Stimulated activated CD4-positive, alpha-beta T cell treated with anti-CD3 and anti-CD28 coated beads, TNF-alpha, amount 100 ng/mL, for 24 hours (primary cell): ENCODE data around the gene EDDM13.
"Not testable (repeated sequence)": the region's sequence is repeated elsewhere in the genome, so short reads cannot be mapped to it uniquely, and the experiment has no call there.

Source experiments
- DNase-seq, 3 experiments: peaks; one replicate each; pipeline ENCODE4 v3.0.0-alpha.2; 2020; ENCODE audit warnings: low read depth in 3 of 3

Gene EDDM13, protein sequence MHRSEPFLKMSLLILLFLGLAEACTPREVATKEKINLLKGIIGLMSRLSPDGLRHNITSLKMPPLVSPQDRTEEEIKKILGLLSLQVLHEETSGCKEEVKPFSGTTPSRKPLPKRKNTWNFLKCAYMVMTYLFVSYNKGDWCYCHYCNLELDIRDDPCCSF

DNA sequence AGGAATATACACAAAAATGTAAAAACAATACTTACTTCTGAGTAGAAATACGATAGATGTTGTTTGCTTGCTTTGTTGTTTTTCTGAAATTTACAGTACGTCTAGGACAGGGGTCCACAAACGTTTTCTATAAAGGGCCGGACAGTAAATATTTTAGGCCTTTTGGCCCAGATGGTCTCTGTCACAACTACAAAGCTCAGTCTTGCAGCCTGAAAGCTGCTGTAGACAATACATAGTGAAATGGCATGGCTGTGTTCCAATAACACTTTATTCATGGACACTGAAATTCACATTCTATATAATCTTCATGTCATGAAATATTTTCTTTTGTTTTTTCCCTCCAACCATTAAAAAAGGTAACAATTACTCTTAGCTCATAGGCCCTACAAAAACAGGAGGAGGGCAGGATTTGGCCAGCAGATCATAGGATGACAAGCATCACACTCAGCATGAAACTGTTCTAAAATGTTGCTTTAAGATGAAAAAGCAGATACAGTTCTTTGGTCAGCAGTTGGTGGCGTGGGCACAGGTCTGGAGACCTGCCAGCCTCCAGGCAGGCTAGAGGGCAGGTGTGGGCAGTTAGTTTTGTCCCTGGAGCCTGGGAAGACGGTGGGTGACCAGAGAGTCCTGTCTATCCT, at the start of gene EDDM13:
Gene EDDM13 (plus strand): TSS at position 588 of the 638 bp plus-strand sequence. CDS start 87 bp downstream, outside the sequence.
- no peak for DNase-seq

DNA sequence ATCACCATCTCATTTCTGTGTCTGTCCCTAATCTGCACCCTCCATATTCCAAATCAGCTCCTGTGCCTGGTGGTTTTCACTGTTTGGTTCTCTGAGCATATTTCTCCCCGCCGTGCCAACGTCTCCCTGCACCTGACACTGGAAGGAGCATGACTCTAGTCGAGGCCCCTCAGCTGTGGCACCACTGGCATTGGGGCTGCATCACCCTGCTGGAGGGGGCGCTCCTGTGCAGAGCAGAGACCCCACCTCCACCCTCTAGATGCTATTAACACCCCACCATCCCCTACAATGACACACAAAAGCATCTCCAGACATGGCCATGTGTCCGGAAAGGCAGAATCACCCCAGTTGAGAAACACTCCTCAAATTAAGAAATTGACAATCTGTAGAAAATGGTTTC, 49.6 kb upstream of the EDDM13 start:
- DNase-seq = no peak

DNA sequence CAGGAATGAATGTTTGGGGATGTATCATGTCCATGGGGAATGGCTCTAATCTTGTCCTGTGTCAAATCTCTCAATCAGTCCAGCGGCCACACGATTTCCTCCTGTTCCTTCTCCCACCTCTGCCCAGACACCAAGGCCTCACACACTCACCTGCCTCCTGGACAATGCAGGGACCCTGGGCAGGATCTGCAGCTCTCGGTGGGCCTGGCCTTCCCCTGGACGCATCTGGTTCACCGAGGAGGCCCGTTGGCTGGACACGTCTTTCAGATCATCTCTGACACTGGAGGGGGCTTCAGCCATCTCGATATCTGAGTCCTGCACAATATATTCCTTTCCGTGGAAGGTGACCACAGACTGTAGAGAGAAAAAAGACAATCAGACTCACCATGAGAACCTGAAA, 49.1 kb upstream of the EDDM13 start:
- DNase-seq = no peak

DNA sequence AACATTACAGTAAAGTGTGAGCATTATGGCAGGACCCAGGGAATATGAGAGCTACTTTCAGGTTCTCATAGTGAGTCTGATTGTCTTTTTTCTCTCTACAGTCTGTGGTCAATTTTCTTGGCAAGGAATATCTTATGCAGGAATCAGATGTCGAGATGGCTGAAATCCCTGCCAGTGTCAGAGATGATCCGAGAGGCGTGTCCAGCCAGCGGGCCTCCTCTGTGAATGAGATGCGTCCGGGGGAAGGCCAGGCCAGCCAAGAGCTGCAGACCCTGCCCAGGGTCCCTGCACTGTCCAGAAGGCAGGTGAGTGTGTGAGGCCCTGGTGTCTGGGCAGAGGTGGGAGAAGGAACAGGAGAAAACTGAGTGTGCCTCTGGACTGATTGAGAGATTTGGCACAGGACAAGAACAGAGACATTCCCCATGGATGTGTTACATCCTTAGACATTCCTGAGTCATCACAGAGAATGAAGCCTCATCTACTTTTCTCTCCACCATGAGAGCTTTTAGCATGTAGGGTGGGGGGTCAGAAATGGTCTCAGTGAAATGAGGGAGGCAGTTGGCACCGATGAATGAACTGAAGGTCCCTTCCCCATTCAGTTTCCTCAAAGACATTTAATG, 27.3 kb upstream of the EDDM13 start:
- no peak for DNase-seq

DNA sequence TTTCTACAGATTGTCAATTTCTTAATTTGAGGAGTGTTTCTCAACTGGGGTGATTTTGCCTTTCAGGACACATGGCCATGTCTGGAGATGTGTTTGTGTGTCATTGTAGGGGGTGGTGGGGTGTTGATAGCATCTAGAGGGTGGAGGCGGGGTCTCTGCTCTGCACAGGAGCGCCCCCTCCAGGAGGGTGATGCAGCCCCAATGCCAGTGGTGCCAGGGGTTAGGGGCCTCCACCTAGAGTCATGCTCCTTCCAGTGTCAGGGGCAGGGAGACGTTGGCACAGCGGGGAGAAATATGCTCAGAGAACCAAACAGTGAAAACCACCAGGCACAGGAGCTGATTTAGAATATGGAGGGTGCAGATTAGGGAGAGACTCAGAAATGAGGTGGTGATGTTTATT, 26.8 kb upstream of the EDDM13 start:
- DNase-seq = not testable (repeated sequence)

DNA sequence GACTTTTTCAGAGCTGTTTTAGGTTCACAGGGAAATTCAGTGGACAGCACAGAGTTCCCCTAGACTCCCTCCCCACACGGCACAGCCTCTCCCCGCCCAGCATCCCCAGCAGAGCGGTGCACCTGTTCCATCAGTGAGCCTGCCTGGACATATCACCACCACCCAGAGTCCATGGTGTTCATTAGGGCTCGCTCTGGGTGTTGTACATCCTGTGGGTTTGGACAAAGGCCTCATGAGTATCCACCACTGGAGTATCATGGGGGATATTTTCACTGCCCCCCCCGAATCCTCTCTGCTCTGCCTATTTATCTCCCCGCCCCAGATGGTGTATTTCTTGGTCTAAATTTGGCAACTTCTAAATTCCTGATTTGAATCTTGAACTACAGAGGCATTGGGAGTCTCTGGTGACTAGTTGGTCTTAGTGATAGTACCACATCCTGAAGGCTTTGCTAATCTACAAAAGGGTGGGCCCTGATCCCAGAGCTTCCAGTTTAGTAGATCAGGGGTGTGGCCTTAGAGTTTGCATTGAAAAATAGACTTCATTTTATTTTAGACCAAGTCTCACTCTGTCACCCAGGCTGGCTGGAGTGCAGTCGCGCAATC, 23.7 kb upstream of the EDDM13 start:
- DNase-seq = not testable (repeated sequence)

DNA sequence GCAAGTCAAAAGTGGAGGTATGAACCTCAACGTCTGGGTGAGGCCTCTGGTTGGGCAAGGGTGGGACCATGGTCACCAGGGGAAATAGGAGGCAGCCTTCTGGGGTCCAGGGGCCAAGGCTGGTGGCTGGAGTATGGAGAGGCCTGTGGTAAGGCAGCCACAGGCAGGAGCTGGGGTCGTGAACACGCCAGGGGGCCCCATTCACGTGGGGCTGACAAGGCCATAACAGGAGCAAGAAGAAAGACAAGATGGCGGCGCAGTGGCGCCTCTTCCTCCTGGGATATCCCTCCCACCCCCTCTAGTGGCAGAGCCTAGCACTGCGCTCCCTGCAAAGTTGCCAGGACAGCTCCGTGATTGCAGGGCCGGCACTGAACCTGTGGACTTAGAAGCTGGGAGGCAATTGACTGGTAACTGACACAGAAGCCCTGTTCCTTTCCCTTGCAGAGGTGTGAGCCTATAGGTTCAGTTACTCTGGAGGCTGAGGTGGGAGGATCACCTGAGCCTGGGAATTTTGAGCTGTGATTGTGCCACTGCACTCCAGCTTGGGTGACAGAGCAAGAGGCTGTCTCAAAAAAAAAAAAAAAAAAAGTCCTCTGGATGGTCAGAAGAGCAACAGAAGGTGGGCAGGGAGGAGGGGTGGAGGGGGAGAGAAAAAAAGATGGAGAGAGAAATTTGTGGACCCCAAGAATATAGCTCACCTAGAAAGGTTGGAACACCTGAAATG, 19.7 kb upstream of the EDDM13 start:
- DNase-seq = peak; percentile 38 to 79 (median 56)

DNA sequence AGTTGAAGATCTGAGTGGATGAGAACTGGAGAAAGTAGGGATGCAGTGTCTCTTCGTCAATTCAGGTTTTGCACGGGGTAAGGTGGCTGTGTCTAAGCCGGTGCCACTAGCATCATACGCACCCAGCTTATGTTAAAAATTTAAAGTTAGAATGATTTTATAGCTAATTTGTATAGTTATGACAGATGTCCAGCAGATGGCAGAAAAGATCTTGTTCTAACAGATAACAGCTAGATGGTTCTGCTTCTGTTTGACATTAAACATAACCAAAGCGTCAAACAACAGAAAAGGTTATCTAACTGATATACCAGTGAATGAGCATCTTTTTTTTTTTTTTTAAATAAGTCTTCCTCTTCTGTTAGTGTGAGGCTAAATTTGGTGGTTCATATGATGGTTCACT, 18.8 kb upstream of the EDDM13 start:
- no peak for DNase-seq

DNA sequence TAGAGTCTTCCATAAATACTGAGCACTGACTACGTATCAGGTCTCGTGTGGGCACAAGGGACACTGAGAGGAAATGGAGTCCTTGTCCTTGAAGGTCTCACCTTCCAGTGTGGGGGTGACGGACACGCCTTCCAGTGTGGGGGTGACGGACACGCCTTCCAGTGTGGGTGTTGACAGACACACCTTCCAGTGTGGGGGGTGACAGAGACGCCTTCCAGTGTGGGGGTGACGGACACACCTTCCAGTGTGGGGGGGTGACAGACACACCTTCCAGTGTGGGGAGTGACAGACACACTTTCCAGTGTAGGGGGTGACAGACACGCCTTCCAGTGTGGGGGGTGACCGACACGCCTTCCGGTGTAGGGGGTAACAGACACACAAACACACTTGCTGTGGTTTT, 14.3 kb upstream of the EDDM13 start:
- DNase-seq = no peak

DNA sequence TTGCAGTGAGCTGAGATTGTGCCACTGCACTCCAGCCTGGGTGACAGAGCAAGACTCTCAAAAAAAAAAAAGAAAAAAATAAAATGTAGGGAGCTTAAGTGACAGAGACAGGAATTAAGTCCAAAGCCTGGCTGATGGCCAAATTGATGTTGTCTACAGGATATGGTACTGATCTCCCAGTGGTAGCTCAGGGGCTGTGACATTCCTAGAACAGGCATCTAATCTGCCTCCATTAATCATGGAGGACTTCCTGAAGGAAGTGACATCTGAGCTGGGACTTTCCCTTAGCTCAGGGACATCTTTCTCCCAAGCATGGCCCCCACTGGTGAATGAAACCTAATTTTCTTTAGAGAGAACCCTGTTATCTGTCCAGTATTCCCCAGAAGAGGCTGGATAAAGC, 11.4 kb upstream of the EDDM13 start:
- DNase-seq = no peak

DNA sequence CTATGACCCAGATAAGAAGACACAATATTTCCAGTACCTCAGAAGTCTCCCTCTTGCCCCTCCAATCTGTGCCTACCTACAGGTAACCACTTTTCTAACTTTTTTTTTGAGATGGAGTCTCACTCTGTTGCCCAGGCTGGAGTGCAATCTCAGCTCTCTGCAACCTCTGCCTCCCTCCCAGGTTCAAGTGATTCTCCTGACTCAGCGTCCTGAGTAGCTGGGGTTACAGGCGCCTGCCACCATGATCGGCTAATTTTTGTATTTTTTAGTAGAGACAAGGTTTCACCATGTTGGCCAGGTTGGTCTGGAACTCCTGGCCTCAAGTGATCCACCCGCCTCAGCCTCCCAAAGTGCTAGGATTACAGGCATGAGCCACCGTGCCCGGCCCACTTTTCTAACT, 10.6 kb upstream of the EDDM13 start:
- DNase-seq = not testable (repeated sequence)

DNA sequence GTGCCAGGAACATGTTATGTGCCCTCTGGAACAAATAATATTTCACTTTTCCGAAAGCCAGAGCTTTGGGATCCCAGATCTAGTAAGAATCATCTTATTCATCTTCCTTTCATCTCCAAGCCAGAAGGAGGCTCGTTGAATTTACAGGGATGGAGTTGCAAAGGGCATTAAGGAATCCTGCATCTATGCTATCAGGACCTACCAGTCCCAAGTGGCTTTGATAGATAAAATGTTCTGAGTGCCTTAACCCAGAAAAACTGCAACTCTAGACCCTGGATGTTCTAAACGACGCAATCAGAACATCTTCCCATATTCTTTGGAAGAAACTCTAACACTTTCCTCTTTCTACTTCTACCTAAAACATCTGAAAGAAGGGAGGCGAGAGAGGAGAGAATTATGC, 9.2 kb upstream of the EDDM13 start:
- no peak for DNase-seq

DNA sequence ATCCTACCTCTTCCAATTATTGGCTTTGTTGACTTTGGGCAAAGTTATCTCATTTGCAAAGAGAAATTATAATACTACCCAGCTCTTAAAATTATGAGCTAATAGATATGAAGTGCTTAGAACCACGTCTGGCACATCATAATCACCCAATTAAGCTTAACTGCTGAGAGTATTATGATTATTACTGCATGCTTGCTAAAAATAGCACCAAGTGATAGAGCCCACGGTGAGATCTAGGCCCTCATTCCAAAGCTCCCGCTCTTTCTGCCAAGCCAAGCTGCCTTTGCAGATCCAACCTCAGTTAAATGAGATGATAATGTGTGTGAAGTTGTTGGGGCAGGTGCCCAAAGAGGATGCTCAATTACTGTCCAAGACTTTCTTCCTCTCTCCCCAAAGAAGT, 6.5 kb upstream of the EDDM13 start:
- DNase-seq = no peak

DNA sequence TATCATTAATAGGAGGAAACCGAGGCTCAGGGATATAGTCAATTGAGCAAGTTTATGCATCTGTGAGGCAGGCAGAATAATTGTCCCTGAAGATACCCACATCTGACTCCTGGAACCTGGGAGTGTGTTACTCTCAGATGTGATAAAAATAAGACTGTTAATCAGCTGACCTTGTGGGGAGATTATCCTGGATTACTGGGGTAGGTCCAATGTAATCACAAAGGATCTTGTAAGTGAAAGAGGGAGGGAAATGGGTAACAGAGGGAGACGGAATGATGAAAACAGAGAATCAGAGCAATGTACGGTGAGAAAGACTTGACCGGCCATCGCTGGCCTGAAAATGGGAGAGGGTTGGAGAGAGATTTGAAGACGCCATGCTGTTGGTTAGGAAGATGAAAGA, 3.2 kb upstream of the EDDM13 start:
- no peak for DNase-seq

DNA sequence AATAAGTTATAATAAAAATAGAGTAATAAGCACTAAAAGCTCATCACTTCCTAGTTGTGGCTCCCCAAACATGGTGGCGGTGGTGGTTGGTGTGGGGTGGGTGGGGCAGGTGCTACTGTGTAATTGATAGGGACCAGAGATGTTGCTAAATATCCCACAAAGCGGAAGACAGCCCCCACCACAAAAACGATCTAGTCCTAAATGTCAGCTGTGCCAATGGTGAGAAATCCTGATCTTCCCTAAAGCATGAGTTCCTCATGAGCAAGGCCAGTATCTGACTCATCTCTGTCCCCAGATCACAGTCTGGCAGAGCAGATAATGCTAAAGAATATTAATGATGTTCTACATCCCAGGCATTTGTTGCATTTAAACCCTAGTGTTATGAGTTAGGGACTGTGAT, 1.9 kb upstream of the EDDM13 start:
- DNase-seq = no peak

DNA sequence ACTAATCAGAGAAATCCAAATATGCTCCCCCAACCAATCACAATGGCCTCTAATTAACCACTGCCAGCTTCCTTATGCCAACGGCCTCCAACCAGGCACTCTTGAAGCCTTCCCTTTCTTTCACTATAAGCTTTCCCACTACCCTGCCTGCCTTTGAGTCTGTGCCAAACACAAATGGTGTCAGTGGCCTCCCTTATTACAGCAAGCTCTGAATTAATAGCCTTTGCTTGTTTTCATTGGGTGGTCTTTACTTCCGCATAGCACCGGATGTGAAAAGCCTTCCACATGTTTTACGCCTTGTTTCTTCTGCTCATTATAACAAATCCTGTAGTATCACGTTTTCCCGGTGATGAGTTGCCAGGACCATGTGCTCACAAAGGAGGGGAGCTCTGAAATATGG, 1.4 kb upstream of the EDDM13 start:
- DNase-seq = no peak

DNA sequence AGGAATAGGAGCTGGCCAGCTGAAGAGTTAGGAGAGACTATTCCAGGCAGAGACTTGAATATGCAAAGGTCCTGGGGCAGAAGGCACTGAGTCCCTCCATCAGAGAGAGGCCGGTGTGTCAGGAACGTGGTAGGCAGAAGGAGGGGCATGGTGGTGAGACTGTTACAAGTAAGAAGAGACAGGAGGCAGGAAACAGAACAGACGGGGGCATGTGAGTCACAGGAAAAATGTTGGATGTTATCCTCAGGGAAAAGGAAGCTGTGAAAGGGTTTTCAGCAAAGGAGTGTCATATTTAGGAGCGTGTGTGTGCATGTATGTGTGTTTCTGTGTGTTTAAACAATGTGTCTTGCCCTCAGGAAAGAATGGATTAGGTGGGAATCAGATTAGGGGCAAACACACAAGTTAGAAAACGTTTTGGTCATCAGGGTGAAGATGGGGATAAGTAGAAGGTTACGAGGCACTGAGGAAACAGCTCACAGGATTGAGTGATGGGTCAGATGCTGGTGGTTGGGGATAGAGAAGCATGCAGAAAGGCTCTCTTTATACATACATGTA, 1.1 kb downstream of the EDDM13 start:
- DNase-seq = no peak

DNA sequence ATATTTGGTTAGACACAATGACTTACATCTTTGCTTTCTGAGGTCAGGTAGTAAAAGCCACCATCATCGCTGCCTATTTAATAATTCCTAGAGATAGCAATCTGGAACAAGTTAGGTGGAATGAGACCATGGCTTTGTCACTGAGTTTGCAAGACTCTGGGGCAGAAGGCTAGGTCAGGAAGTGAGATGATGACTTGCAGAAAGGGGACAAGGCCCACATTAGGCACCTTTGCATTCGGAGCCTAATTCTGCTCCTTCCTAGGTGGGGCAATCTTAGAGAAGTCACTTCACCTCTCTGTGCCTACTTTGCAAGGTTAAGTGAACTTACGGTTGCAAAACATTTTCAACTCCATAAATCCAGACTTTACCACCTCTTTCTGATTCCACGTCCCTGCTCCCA, 10.3 kb downstream of the EDDM13 start:
- DNase-seq = no peak

DNA sequence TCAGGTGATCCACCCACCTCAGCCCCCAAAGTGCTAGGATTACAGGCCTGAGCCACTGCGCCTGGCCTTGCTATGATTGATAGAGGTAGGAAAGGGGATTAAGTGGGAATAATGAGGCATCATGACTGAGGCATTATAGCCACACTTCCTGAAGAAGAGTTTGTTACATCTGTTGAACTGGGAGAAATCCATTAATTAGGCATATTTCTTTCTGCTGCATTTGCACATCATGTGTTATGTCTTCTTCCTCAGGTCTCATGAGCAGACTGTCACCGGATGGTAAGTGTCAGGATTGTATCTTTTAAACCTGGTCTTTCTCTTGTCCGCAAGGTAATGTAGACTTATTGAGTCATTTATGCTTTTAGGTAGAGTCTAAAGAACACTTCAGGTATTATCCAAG, 12.2 kb downstream of the EDDM13 start:
- no peak for DNase-seq

DNA sequence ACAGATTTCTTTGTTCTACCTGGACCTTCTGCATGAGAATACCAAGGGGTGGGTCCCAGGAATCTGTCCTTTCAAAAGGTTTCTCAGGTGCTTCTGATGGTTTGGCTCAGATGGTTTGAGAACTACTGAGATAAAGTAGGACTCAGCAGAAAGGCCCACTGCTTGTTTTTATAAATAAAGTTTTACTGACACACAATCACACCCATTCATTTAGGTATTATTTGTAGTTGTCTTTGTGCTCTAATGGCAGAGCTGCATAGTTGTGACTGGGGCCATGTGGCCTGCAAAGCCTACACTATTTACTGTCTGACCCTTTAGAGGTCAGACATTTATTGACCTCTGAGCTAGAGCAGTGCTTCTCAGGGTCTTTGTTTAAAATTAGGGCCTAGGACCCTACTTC, 17.6 kb downstream of the EDDM13 start:
- no peak for DNase-seq

DNA sequence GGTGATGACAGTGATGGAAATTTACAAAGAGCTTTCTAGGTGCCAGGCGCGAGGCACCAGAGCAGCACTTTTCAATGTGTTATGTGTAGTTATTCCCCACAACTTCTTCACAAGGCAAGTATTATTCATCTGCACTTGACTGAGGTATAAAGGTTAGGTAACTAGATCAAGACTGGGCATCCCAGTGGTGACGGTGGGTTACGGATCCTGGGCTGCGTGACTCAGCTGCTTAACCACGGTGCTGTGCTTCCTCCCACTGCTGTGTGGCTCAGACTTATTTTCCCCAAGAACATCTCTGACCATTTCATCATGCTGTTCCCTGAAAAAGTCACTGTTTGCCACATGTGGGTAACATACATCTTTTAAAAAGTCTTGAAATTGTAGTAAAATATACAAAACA, 19.3 kb downstream of the EDDM13 start:
- no peak for DNase-seq

DNA sequence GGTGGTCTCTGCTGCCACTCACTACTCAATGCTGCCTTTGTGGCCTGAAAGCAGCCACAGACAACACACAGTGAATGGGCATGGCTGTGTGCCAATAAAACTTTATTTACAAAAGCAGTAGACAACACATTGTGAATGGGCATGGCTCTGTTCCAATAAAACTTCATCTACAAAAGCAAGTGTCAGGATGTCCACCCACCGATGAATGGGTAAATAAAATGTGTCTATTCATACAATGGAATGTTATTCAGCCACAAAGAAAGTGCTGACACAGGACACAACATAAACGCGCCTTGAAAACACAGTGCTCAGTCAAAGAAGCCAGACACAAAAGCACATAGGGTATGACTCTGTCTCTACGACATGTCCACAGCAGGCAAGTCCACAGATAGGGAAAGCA, 22.0 kb downstream of the EDDM13 start:
- no peak for DNase-seq
